Activated gamma-delta T cell (primary cell): ENCODE data around the gene STAMBP.
"Not testable (repeated sequence)": the region's sequence is repeated elsewhere in the genome, so short reads cannot be mapped to it uniquely, and the experiment has no call there.

Source experiments
- DNase-seq: peaks from one replicate; lab custom pipeline; 2025; lab: John Stamatoyannopoulos, UW
- total RNA-seq, 2 donors: gene quantifications; one replicate each; lab custom pipeline; 2026; lab: John Stamatoyannopoulos, UW

The STAMBP gene
- total RNA-seq = 63.7 to 65.9 reads per million in 2 donors

- peak; percentile 80 for DNase-seq
Observed at GRCh38 chr2:73828818-73829570, at the start of gene STAMBP. TSS of gene STAMBP (plus strand) at chr2:73828961. CDS start at chr2:73830857, 1,896 bp downstream.

- peak; percentile 79 for DNase-seq
Observed at GRCh38 chr2:73779467-73780236, 49.1 kb upstream of the STAMBP start, which contains the start of gene DUSP11. TSS of gene DUSP11 (minus strand) at chr2:73780103. CDS start at chr2:73779974, 129 bp downstream.

- DNase-seq = no peak
Observed at GRCh38 chr2:73780237-73780582, 48.6 kb upstream of the STAMBP start.

DNA sequence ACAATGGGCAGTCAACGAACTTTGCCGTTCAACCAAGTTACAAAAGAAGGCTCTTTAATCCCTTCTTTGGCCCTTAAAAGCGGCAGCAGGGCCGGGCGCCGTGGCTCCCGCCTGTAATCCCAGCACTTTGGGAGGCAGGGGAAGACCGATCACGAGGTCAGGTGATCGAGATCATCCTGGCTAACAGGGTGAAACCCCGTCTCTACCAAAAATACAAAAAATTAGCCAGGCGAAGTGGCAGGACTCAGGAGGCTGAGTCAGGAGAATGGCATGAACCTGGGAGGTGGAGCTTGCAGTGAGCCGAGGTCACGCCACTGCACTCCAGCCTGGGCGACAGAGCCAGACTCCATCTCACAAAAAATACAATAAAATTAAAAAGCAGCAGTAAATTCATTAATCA, 45.4 kb upstream of the STAMBP start:
- not testable (repeated sequence) for DNase-seq

- not testable (repeated sequence) for DNase-seq
Observed at GRCh38 chr2:73783883-73784282, 44.9 kb upstream of the STAMBP start, which contains the start of gene C2orf78. TSS of gene C2orf78 (plus strand) at chr2:73784183. CDS start at chr2:73784310, 127 bp downstream.

DNA sequence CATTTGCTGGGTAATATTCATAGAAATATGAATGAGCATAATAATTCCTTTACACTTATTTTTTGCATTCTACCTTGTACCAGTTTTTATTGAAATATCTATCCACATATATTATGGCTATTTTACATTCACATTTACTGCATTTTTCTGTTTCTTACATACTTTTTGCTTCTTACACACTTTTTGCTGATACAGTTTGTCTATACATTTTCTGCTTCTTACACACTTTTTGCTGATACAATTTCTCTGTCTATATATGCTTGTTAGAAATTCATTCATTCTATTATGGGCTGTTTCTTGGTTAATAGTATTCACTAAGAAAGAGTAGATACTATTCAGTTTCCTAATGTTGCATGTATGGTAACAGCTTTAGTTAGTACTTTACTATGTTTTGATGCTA, 16.9 kb upstream of the STAMBP start:
- no peak for DNase-seq

DNA sequence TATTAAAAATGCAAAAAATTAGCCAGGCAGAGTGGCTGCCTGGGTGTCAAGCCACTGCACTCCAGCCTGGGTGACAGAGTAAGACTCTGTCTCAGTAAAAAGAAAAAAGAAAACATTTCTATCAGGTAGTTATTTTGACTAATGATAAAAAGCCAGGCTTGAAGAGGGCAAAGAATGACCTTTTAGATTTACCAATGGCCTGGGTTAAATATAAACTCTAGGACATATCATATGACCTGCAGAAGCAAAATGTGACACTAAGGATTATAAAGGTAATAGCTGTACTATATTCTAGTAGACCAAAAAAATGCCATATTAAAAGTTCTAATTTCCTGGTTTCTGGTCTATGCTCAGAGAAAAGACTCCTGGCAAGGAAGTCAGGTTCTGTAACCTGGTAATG, 16.1 kb upstream of the STAMBP start:
- no peak for DNase-seq

DNA sequence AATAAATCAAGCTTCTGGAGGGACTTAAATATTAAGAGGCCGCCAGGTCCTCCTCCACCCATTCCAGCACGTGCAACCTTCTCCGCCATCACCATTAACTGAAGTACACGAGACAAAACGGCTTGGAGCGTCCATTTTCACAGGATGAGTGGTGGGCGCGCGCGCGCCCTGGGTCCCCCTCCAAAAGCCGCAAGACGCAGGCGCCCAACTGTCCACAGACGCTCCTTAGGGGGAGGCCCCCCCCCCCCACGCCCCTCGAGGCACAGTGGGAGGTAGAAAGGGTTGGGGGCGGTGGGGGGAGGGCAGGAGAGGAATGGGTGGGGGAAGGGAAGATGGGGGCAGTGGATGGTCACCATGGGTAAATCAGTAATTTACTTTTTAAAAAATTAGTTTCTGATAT, 10.5 kb upstream of the STAMBP start:
- DNase-seq = no peak

DNA sequence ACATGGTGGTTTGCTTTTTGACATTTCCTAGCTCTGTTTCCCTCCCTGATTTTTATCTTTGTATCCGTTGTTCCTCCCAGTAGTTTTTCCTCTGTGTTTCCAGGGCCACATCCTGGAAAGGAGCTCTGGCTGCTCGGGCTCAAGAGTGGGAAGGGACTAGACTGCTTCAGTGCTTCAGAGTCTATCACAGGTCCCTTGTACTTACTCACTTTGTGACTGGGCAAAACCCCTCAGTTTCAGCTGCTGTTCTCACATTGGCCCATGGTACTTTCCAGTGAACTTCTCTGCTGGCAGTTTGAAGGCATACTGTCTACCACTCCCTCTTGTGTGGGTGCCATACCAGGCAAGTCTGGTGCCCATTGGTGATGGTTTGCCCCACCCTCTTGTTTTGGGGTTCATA, 7.5 kb upstream of the STAMBP start:
- DNase-seq = no peak

DNA sequence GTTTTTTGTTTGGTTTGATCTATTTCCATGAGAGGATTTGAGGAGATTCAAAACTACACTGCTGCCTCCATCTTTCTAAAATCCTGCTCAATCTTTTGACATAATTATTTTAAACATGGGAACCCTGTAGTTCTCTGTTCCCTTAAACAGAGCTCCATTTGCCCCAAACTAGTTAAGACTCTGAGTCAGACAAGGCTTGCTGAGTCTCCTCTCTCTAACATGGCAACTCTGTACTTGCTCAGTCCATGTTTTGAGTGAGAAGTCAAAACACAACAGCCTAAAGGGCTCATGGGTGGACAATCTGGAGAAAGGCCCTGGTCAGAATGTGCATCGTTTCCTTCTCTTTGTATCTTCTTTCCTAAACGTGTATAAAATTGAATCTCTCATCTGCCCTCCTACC, 7.1 kb upstream of the STAMBP start:
- DNase-seq = no peak

GRCh38 chr2:73822276-73822675, 6.5 kb upstream of the STAMBP start:
- DNase-seq = no peak

DNA sequence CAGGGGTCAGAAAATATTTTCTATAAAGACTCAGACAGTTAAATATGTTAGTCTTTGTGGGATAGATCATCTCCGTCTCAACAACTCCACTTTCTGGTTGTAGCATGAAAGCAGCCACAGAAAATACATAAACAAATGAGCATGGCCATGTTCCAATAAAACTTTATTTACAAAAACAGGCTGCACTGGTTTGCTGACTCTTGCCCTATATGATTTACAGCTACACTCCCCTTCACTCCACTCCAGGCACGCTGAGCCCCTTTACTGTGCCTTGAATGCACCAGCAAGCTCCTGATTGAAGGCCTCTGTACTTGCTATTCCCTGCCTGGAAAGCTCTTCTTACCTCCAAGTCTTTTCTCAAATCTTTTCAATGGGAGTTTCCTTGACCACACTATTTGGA, 5.8 kb upstream of the STAMBP start:
- no peak for DNase-seq

- no peak for DNase-seq
Observed at GRCh38 chr2:73823416-73823815, 5.3 kb upstream of the STAMBP start.

GRCh38 chr2:73823916-73824523, 4.7 kb upstream of the STAMBP start:
- DNase-seq = no peak

GRCh38 chr2:73825408-73825807, 3.4 kb upstream of the STAMBP start:
- no peak for DNase-seq

GRCh38 chr2:73827018-73827417, 1.7 kb upstream of the STAMBP start:
- DNase-seq = no peak

GRCh38 chr2:73827660-73828388, 937 bp upstream of the STAMBP start:
- no peak for DNase-seq

DNA sequence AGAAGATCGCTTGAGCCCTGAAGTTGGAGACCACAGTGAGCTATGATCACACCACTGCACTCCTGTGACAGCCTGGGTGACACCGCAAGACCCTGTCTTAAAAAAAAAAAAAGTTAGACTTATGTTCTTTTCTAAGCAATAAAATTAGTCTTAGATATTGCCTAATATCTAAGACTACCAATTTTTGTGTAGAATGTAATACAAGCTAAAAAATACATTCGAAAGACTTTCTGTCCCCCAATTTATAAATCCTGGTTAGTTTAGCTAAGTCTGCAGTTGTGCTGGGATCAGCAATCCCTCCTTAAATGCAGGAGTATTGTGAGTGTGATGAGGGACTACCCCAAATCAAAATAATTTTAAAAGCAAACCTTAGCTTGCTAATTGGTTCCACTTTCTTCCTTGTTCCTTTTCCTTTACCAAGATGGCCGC, 358 bp upstream of the STAMBP start:
- DNase-seq = no peak

DNA sequence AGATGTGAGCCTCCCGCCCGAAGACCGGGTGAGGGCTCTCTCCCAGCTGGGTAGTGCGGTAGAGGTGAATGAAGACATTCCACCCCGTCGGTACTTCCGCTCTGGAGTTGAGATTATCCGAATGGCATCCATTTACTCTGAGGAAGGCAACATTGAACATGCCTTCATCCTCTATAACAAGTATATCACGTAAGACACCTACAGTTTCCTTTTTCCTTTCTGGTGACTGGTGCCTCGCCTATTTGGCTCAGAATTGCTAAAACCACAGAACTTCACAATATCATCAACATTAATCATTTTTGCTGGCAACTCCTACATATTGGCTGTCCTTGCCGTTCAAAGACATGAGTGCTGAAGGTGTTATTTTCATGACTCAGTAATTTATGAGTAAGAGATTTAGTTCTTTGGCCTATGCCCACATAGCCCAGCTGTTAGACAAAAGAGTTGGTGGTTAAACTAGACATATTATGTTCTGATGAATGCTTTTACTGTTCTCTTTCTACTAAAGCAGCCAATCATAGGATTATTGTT, 2.2 kb downstream of the STAMBP start:
- no peak for DNase-seq

GRCh38 chr2:73832930-73833329, 4.2 kb downstream of the STAMBP start:
- DNase-seq = no peak

GRCh38 chr2:73836141-73836943, 7.6 kb downstream of the STAMBP start:
- no peak for DNase-seq
